ENCODE measurements around the gene MAP3K5.

Gene MAP3K5

GRCh38 chr6:136737871-136738691 is 54.2 kb downstream of the MAP3K5 start:
- no peak overlapping the region for H3K4me2 ChIP-seq (ENCODE audit: low read depth, low read length, poor library complexity, severe bottlenecking)

DNA sequence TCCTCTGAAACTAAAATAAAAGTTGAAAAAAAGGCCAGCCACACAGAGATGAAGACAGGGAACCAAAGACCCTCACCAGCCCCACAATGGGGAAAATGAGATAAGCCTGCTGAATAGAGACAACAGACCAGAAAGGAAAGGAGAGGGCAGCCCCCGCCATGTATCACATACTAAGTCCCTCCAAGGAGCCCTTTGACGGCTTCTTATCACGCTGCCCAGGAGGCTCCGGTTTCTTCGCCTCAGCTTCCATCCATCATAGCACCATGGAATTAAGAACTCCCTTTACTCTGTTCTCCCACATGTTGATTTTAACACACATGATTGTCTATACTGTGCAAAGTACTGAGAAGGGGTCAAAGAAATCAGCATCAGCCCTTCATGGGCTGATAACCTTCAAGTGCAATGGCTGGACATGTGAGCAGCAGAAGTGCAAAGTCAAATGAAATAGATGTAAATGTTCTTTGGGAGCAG is 54.9 kb downstream of the MAP3K5 start:
- no peaks in the 10 kb centered on the region for H3K79me2 ChIP-seq (ENCODE audit: insufficient read depth, low read length)
- H3K9me2 ChIP-seq (replicated peaks; ENCODE audit: insufficient read depth, low read length): no peaks in the 10 kb centered on the region
- TF ChIP-seq EZH2phosphoT487 (conservative IDR thresholded peaks at IDR 0.05; ENCODE audit: low read length) (no peak), CTCF (IDR thresholded peaks at IDR 0.05; ENCODE audit: insufficient read depth, low read length, poor library complexity, severe bottlenecking) (no peak)
- no peak overlapping the region for H2AFZ ChIP-seq (ENCODE audit: low read depth, low read length, severe bottlenecking)
- no peaks in the 10 kb centered on the region for H3K9me3 ChIP-seq (ENCODE audit: insufficient read depth, low read length)
- no peak overlapping the region for H3K27ac ChIP-seq (ENCODE audit: low read depth, low read length)
- no peak overlapping the region for H3K4me2 ChIP-seq (ENCODE audit: low read depth, low read length, poor library complexity, severe bottlenecking)
- H3K4me3 ChIP-seq (ENCODE audit: insufficient read depth, low read length, poor library complexity, severe bottlenecking): no peak overlapping the region
- no peaks in the 10 kb centered on the region for H3K36me3 ChIP-seq (ENCODE audit: low read length)
- H4K20me1 ChIP-seq (ENCODE audit: low read depth, low read length): no peaks in the 10 kb centered on the region
- no peaks in the 10 kb centered on the region for H3F3A ChIP-seq (ENCODE audit: insufficient read depth)
- no peak overlapping the region for H3K9ac ChIP-seq (ENCODE audit: low read length)
- H3K27me3 ChIP-seq (ENCODE audit: low read length): no peaks in the 10 kb centered on the region

More at GRCh38 chr6:136737871-136738691, 54.2 kb downstream of the MAP3K5 start:
- Histone ChIP-seq H3K9me2 (replicated peaks; ENCODE audit: insufficient read depth, low read length) (no peaks in the 10 kb centered on the region), H3K79me2 (ENCODE audit: insufficient read depth, low read length) (no peaks in the 10 kb centered on the region), H3K36me3 (ENCODE audit: low read length) (no peaks in the 10 kb centered on the region), H3K27me3 (ENCODE audit: low read length) (no peaks in the 10 kb centered on the region), H3K9ac (ENCODE audit: low read length) (no peak overlapping the region), H3K27ac (ENCODE audit: low read depth, low read length) (no peak overlapping the region), H3F3A (ENCODE audit: insufficient read depth) (no peaks in the 10 kb centered on the region), H4K20me1 (ENCODE audit: low read depth, low read length) (no peaks in the 10 kb centered on the region), H2AFZ (ENCODE audit: low read depth, low read length, severe bottlenecking) (no peak overlapping the region), H3K4me3 (ENCODE audit: insufficient read depth, low read length, poor library complexity, severe bottlenecking) (no peak overlapping the region), H3K9me3 (ENCODE audit: insufficient read depth, low read length) (no peaks in the 10 kb centered on the region)
- no peak for TF ChIP-seq CTCF (IDR thresholded peaks at IDR 0.05; ENCODE audit: insufficient read depth, low read length, poor library complexity, severe bottlenecking)

- Histone ChIP-seq H3K36me3 (ENCODE audit: low read length) (no peaks in the 10 kb centered on the region), H3F3A (ENCODE audit: insufficient read depth) (no peaks in the 10 kb centered on the region), H2AFZ (ENCODE audit: low read depth, low read length, severe bottlenecking) (no peak overlapping the region), H3K9ac (ENCODE audit: low read length) (no peak overlapping the region), H4K20me1 (ENCODE audit: low read depth, low read length) (no peaks in the 10 kb centered on the region), H3K79me2 (ENCODE audit: insufficient read depth, low read length) (no peaks in the 10 kb centered on the region), H3K9me2 (replicated peaks; ENCODE audit: insufficient read depth, low read length) (no peaks in the 10 kb centered on the region), H3K4me3 (ENCODE audit: insufficient read depth, low read length, poor library complexity, severe bottlenecking) (no peak overlapping the region), H3K4me2 (ENCODE audit: low read depth, low read length, poor library complexity, severe bottlenecking) (no peak overlapping the region), H3K9me3 (ENCODE audit: insufficient read depth, low read length) (no peaks in the 10 kb centered on the region), H3K27me3 (ENCODE audit: low read length) (no peaks in the 10 kb centered on the region), H3K27ac (ENCODE audit: low read depth, low read length) (no peak overlapping the region)
- TF ChIP-seq CTCF (IDR thresholded peaks at IDR 0.05; ENCODE audit: insufficient read depth, low read length, poor library complexity, severe bottlenecking) (no peak), EZH2phosphoT487 (conservative IDR thresholded peaks at IDR 0.05; ENCODE audit: low read length) (no peak)
Observed at GRCh38 chr6:136736281-136736960, 55.9 kb downstream of the MAP3K5 start.
